ENCODE measurements around the gene PHF21A. TPM values are rescaled to one million over a fixed set of nuclear protein-coding genes. Genes with fewer than 3 reads are reported as not detected.
A peak's percentile ranks its signal among the peaks of the same experiment; 100 is the strongest.

PHF21A gene
- total and polyA plus RNA-seq, 2 of the 13 experiments (the other 11 are each of a cell fraction or from before 2014, with no cell fraction given) = 4.1 to 34.6 TPM

GRCh38 chr11:45917623-45918330 lies 203.5 kb downstream of the PHF21A start, which contains the start of gene PEX16 (continued):
- no peak for TF ChIP-seq CENPX (CRISPR knock-in tag; IDR thresholded peaks at IDR 0.05)
- peak; percentile 60 for TF ChIP-seq MAX (IDR thresholded peaks at IDR 0.05)
- no peak for TF ChIP-seq ZNF30 (CRISPR knock-in tag; IDR thresholded peaks at IDR 0.05)
- TF ChIP-seq, protein P1, sequence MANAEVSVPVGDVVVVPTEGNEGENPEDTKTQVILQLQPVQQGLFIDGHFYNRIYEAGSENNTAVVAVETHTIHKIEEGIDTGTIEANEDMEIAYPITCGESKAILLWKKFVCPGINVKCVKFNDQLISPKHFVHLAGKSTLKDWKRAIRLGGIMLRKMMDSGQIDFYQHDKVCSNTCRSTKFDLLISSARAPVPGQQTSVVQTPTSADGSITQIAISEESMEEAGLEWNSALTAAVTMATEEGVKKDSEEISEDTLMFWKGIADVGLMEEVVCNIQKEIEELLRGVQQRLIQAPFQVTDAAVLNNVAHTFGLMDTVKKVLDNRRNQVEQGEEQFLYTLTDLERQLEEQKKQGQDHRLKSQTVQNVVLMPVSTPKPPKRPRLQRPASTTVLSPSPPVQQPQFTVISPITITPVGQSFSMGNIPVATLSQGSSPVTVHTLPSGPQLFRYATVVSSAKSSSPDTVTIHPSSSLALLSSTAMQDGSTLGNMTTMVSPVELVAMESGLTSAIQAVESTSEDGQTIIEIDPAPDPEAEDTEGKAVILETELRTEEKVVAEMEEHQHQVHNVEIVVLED (CRISPR knock-in tag; IDR thresholded peaks at IDR 0.05; ENCODE audit: borderline replicate concordance) = peak; percentile 60; the same call in 1 of the 2 replicates
- TF ChIP-seq BRCA1 (CRISPR knock-in tag; IDR thresholded peaks at IDR 0.05) = no peak
- TF ChIP-seq ZBTB3 (CRISPR knock-in tag; IDR thresholded peaks at IDR 0.05; ENCODE audit: borderline replicate concordance, low read depth) = no peak
- TF ChIP-seq GATAD2A (CRISPR knock-in tag; IDR thresholded peaks at IDR 0.05) = no peak
- TF ChIP-seq NCOA2 (CRISPR knock-in tag; IDR thresholded peaks at IDR 0.05) = no peak; the same call in 1 of the 2 replicates
- peak; percentile 78 for TF ChIP-seq RFX5 (IDR thresholded peaks at IDR 0.05; ENCODE audit: low read depth, low read length)
- no peak for TF ChIP-seq SMC3 (IDR thresholded peaks at IDR 0.05; ENCODE audit: low read length)
- TF ChIP-seq, protein P2, sequence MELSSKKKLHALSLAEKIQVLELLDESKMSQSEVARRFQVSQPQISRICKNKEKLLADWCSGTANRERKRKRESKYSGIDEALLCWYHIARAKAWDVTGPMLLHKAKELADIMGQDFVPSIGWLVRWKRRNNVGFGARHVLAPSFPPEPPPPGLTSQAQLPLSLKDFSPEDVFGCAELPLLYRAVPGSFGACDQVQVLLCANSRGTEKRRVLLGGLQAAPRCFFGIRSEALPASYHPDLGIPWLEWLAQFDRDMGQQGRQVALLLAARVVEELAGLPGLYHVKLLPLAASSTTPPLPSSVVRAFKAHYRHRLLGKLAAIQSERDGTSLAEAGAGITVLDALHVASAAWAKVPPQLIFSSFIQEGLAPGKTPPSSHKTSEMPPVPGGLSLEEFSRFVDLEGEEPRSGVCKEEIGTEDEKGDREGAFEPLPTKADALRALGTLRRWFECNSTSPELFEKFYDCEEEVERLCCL (CRISPR knock-in tag; IDR thresholded peaks at IDR 0.05; ENCODE audit: borderline replicate concordance) = no peak
- TF ChIP-seq, protein P3, sequence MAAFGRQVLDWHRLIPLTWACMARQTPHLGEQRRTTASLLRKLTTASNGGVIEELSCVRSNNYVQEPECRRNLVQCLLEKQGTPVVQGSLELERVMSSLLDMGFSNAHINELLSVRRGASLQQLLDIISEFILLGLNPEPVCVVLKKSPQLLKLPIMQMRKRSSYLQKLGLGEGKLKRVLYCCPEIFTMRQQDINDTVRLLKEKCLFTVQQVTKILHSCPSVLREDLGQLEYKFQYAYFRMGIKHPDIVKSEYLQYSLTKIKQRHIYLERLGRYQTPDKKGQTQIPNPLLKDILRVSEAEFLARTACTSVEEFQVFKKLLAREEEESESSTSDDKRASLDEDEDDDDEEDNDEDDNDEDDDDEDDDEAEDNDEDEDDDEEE (CRISPR knock-in tag; IDR thresholded peaks at IDR 0.05) = no peak
- no peak for TF ChIP-seq SNAPC2 (CRISPR knock-in tag; IDR thresholded peaks at IDR 0.05)
- TF ChIP-seq AKAP8 (CRISPR knock-in tag; IDR thresholded peaks at IDR 0.05) = no peak; the same call in 1 of the 2 replicates
- no peak for TF ChIP-seq MBNL3 (CRISPR knock-in tag; conservative IDR thresholded peaks at IDR 0.05)
- peak in 1 of 2 experiments; percentile 20; a peak in 2 of 4 replicates for TF ChIP-seq EP300 (IDR thresholded peaks at IDR 0.05; ENCODE audit: low read depth in 2 of 2, low read length in 2 of 2)
- TF ChIP-seq EP300 (CRISPR knock-in tag; IDR thresholded peaks at IDR 0.05; ENCODE audit: borderline replicate concordance) = no peak
- no peak for TF ChIP-seq ZSCAN21 (CRISPR knock-in tag; IDR thresholded peaks at IDR 0.05; ENCODE audit: borderline replicate concordance)
- TF ChIP-seq, protein P4, sequence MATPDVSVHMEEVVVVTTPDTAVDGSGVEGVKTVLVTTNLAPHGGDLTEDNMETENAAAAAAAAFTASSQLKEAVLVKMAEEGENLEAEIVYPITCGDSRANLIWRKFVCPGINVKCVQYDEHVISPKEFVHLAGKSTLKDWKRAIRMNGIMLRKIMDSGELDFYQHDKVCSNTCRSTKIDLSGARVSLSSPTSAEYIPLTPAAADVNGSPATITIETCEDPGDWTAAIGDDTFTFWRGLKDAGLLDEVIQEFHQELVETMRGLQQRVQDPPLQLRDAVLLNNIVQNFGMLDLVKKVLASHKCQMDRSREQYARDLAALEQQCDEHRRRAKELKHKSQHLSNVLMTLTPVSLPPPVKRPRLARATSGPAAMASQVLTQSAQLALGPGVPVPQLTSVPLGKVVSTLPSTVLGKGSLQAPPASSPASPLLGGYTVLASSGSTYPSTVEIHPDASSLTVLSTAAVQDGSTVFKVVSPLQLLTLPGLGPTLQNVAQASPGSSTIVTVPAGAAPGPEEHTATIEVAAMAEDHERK (CRISPR knock-in tag; IDR thresholded peaks at IDR 0.05; ENCODE audit: low read depth) = no peak
- no peak for TF ChIP-seq ATF7-NPFF (CRISPR knock-in tag; IDR thresholded peaks at IDR 0.05; ENCODE audit: low read depth)
- 0 out of 2 replicates have a peak, but pooled peaks have one; percentile 42 for TF ChIP-seq HNF4G (IDR thresholded peaks at IDR 0.05; ENCODE audit: borderline replicate concordance, low read depth, low read length)
- TF ChIP-seq HNF4G (CRISPR knock-in tag; IDR thresholded peaks at IDR 0.05; ENCODE audit: borderline replicate concordance, low read depth) = no peak
- no peak for TF ChIP-seq NFIB (CRISPR knock-in tag; IDR thresholded peaks at IDR 0.05; ENCODE audit: borderline replicate concordance)
- no peak for TF ChIP-seq THAP7 (CRISPR knock-in tag; IDR thresholded peaks at IDR 0.05)
